CD4-positive, alpha-beta T cell (primary cell): ENCODE measurements around the gene TUBGCP2. TPM values are rescaled to one million over a fixed set of nuclear protein-coding genes. Genes with fewer than 3 reads are reported as not detected.

ENCODE experiments used
- ATAC-seq: fragments of 200-7000 bp; cut with Tn5 transposase; one replicate; pipeline ENCODE4 v1.10.0; 2022; ENCODE audit warnings: mild to moderate bottlenecking; ENCODE audit not compliant: poor library complexity
- CTCF ChIA-PET: fragments of 350-600 bp; sonication (Branson Sonifier 250); formaldehyde crosslinking; loops from one replicate; lab custom pipeline; 2021; ENCODE audit warnings: antibody characterized with exemption, inconsistent platforms; lab: Charles Lee
- POLR2A ChIA-PET: fragments of 350-600 bp; sonication (Branson Sonifier 250); formaldehyde crosslinking; loops from one replicate; lab custom pipeline; 2021; ENCODE audit warnings: antibody characterized with exemption, inconsistent platforms; lab: Charles Lee
- DNase-seq, 14 experiments: peaks; one replicate each; pipeline ENCODE4 v3.0.0-alpha.2; 2013 to 2020; ENCODE audit warnings: mixed read lengths in 2 of 14
- H3K27ac ChIP-seq, 2 donors: one replicate each; pipeline versions ENCODE4 v1.5.1 to v1.7.0; 2013; ENCODE audit warnings: low read length in 2 of 2, low read depth in 1 of 2, mild to moderate bottlenecking in 1 of 2
- H3K27me3 ChIP-seq, 2 experiments: 1 replicate in 1 of 2; 2 replicates in 1 of 2; pipeline versions ENCODE4 v1.6.1 to v1.7.0; 2013; ENCODE audit warnings: low read length in 2 of 2, control low read depth in 1 of 2, mild to moderate bottlenecking in 1 of 2, moderate library complexity in 1 of 2; ENCODE audit not compliant: insufficient read depth in 2 of 2, control insufficient read depth in 1 of 2
- H3K36me3 ChIP-seq: one replicate; pipeline ENCODE4 v1.6.1; 2013; ENCODE audit warnings: low read length, control low read depth; ENCODE audit not compliant: insufficient read depth
- H3K4me1 ChIP-seq: one replicate; pipeline ENCODE4 v1.6.1; 2013; ENCODE audit warnings: low read length, control low read depth; ENCODE audit not compliant: insufficient read depth
- H3K4me3 ChIP-seq: one replicate; pipeline ENCODE4 v1.5.1; 2013; ENCODE audit warnings: mild to moderate bottlenecking, low read length, moderate library complexity
- H3K9me3 ChIP-seq, 2 experiments: 1 replicate in 1 of 2; 2 replicates in 1 of 2; pipeline versions ENCODE4 v1.6.1 to v1.7.0; 2013; ENCODE audit warnings: low read length in 2 of 2, mild to moderate bottlenecking in 2 of 2, control low read depth in 1 of 2, moderate library complexity in 1 of 2; ENCODE audit not compliant: control insufficient read depth in 1 of 2, insufficient read depth in 1 of 2
- H3K27ac Mint-ChIP-seq: one replicate; pipeline ENCODE4 v1.8.0; 2020; ENCODE audit warnings: mixed read lengths
- H3K27me3 Mint-ChIP-seq: one replicate; pipeline ENCODE4 v1.8.0; 2021; ENCODE audit warnings: mixed read lengths
- H3K36me3 Mint-ChIP-seq: one replicate; pipeline ENCODE4 v1.8.0; 2021; ENCODE audit warnings: low read depth, mixed read lengths
- H3K4me1 Mint-ChIP-seq: one replicate; pipeline ENCODE4 v1.8.0; 2021; ENCODE audit warnings: low read depth, mixed read lengths
- H3K4me3 Mint-ChIP-seq: one replicate; pipeline ENCODE4 v1.8.0; 2020; ENCODE audit warnings: mild to moderate bottlenecking, mixed read lengths
- H3K9me3 Mint-ChIP-seq: one replicate; pipeline ENCODE4 v1.8.0; 2020; ENCODE audit warnings: mixed read lengths
- CTCF ChIP-seq: fragments of 200-600 bp; IDR thresholded peaks from one replicate; pipeline ENCODE4 v1.8.0; 2022; ENCODE audit warnings: antibody characterized with exemption, mild to moderate bottlenecking
- intact Hi-C, 2 experiments: fragments of 100-400 bp; cut with DNase I in 1 of 2; cut with micrococcal nuclease in 1 of 2; formaldehyde crosslinking; loops; one replicate each; pipeline versions ENCODE4 v1.15.1 to v1.9.0; 2023 to 2025; cut with DNase I, micrococcal nuclease
- total RNA-seq, 174 experiments: library from RNA in 2 of 174; stranded (reverse) in 2 of 174; gene quantifications; one replicate each; pipeline ENCODE4 v1.2.3 and lab custom pipeline; 2021 to 2026

The TUBGCP2 gene
- total RNA-seq, 2 experiments from 2014 or later = 89.3 to 94.2 TPM

GRCh38 chr10:133263674-133264073, 45.0 kb downstream of the TUBGCP2 start:
- H3K4me3 Mint-ChIP-seq = peak overlapping the region; percentile 84
- DNase-seq = no peak
- peak overlapping the region; percentile 90 for H3K27ac Mint-ChIP-seq
- no peaks in the 10 kb centered on the region for H3K27me3 ChIP-seq
- H3K27me3 Mint-ChIP-seq = peaks cover 5% of the 10 kb centered on the region
- peaks cover 64% of the 10 kb centered on the region for H3K4me1 Mint-ChIP-seq
- ATAC-seq = no peak
- peaks cover 18% of the 10 kb centered on the region for H3K36me3 ChIP-seq
- intact Hi-C loops = loop anchor here (5.0 to 10.0 kb wide), 5 partner anchors 109 to 959 kb away; partner anchors contain the start of genes ECHS1 (in 1 of the 2), INPP5A (in 1 of the 2), MTG1 (in 1 of the 2) and STK32C (in 1 of the 2)
- CTCF ChIA-PET = interaction anchor here (0.7 to 1.7 kb wide), 3 partner anchors 11 to 44 kb away, joined by 3 to 6 read pairs (median 5); no protein-coding TSS in a partner anchor
- H3K9me3 Mint-ChIP-seq = no peaks in the 10 kb centered on the region
- peaks cover 20% of the 10 kb centered on the region for H3K36me3 Mint-ChIP-seq
- no peak for TF ChIP-seq CTCF
- POLR2A ChIA-PET = interaction anchor here (0.6 to 3.0 kb wide), 5 partner anchors 12 to 94 kb away, joined by 3 to 22 read pairs (median 4); partner anchors contain the start of genes ADAM8 and CALY
- peaks cover 75% of the 10 kb centered on the region for H3K4me1 ChIP-seq
- H3K4me3 ChIP-seq = no peak overlapping the region
- H3K27ac ChIP-seq = peak overlapping the region in 1 of 2 donors; percentile 25
- no peaks in the 10 kb centered on the region for H3K9me3 ChIP-seq

GRCh38 chr10:133262696-133263095, 46.0 kb downstream of the TUBGCP2 start:
- no peak overlapping the region for H3K4me3 ChIP-seq
- peaks cover 20% of the 10 kb centered on the region for H3K36me3 Mint-ChIP-seq
- no peak for ATAC-seq
- peaks cover 5% of the 10 kb centered on the region for H3K27me3 Mint-ChIP-seq
- peaks cover 72% of the 10 kb centered on the region for H3K4me1 Mint-ChIP-seq
- CTCF ChIA-PET = no interaction called here
- H3K4me1 ChIP-seq = peaks cover 85% of the 10 kb centered on the region
- peak overlapping the region; percentile 82 for H3K4me3 Mint-ChIP-seq
- peak in 2 of 14 experiments; percentile 32 to 48 for DNase-seq
- H3K27ac ChIP-seq = peak overlapping the region; percentile 38 to 59
- H3K9me3 Mint-ChIP-seq = no peaks in the 10 kb centered on the region
- POLR2A ChIA-PET = interaction anchor here (1.3 to 3.0 kb wide), 3 partner anchors 13 to 74 kb away, joined by 3 to 22 read pairs (median 4); partner anchors contain the start of genes ADAM8 and CALY
- H3K36me3 ChIP-seq = peaks cover 10% of the 10 kb centered on the region
- H3K27ac Mint-ChIP-seq = peak overlapping the region; percentile 90
- no peaks in the 10 kb centered on the region for H3K27me3 ChIP-seq
- no peaks in the 10 kb centered on the region for H3K9me3 ChIP-seq
- intact Hi-C loops = loop anchor here (5.0 to 10.0 kb wide), 5 partner anchors 110 to 958 kb away; partner anchors contain the start of genes ECHS1 (in 1 of the 2), INPP5A (in 1 of the 2), MTG1 (in 1 of the 2) and STK32C (in 1 of the 2)
- TF ChIP-seq CTCF = no peak

- Histone ChIP-seq H3K4me3 (peak overlapping the region; percentile 55), H3K27ac (peak overlapping the region; percentile 63 to 71), H3K9me3 (no peaks in the 10 kb centered on the region), H3K4me1 (peaks cover 93% of the 10 kb centered on the region), H3K36me3 (peaks cover 7% of the 10 kb centered on the region), H3K27me3 (no peaks in the 10 kb centered on the region)
- H3K36me3 Mint-ChIP-seq = peaks cover 20% of the 10 kb centered on the region
- peak overlapping the region; percentile 99 for H3K27ac Mint-ChIP-seq
- H3K27me3 Mint-ChIP-seq = peaks cover 5% of the 10 kb centered on the region
- H3K4me1 Mint-ChIP-seq = peaks cover 80% of the 10 kb centered on the region
- no peak for TF ChIP-seq CTCF
- ChIA-PET POLR2A (interaction anchor here (1.3 to 3.0 kb wide), 5 partner anchors 14 to 74 kb away, joined by 3 to 22 read pairs (median 6); partner anchors contain the start of genes ADAM8 and CALY), CTCF (interaction anchor here (1.7 kb wide), 1 partner anchor 13 kb away, joined by 7 read pairs; no protein-coding TSS in a partner anchor)
- intact Hi-C loops = loop anchor here (1.0 to 10.0 kb wide), 6 partner anchors 46 to 957 kb away; partner anchors contain the start of genes ECHS1 (in 1 of the 2), INPP5A (in 1 of the 2), MTG1 (in 1 of the 2) and STK32C (in 1 of the 2)
- peak overlapping the region; percentile 82 for H3K4me3 Mint-ChIP-seq
- DNase-seq (peak; percentile 75 to 91 (median 85)), ATAC-seq (peak; percentile 27)
- H3K9me3 Mint-ChIP-seq = no peaks in the 10 kb centered on the region
Observed at GRCh38 chr10:133261726-133262325, 46.8 kb downstream of the TUBGCP2 start.
